Naive thymus-derived CD4-positive, alpha-beta T cell (primary cell): Measurements from ENCODE around the gene UBA6. TPM values are rescaled to one million over a fixed set of nuclear protein-coding genes. Genes with fewer than 3 reads are reported as not detected.
"Not testable (repeated sequence)": the region's sequence is repeated elsewhere in the genome, so short reads cannot be mapped to it uniquely, and the experiment has no call there.

Experiments
- ATAC-seq: fragments of 150-1000 bp; cut with Tn5 transposase; 2 replicates; pipeline ENCODE4 v1.10.0; 2021; ENCODE audit warnings: mild to moderate bottlenecking, moderate library complexity
- CTCF ChIA-PET: fragments of 350-600 bp; sonication (Branson Sonifier 250); formaldehyde crosslinking; loops from one replicate; lab custom pipeline; 2021; ENCODE audit warnings: antibody characterized with exemption; lab: Charles Lee
- POLR2A ChIA-PET: fragments of 350-600 bp; sonication (Branson Sonifier 250); formaldehyde crosslinking; loops from one replicate; lab custom pipeline; 2021; ENCODE audit warnings: antibody characterized with exemption, inconsistent platforms; lab: Charles Lee
- DNase-seq, 9 donors: peaks; one replicate each; pipeline versions ENCODE4 v3.0.0 to v3.0.0-alpha.2; 2020 to 2022; ENCODE audit warnings: mixed read lengths in 1 of 9
- H3K27ac ChIP-seq: one replicate; pipeline ENCODE4 v1.7.0; 2013; ENCODE audit warnings: mild to moderate bottlenecking, low read depth, low read length, moderate library complexity
- H3K27me3 ChIP-seq, 2 donors: one replicate each; pipeline ENCODE4 v1.7.0; 2013; ENCODE audit warnings: low read length in 2 of 2, mild to moderate bottlenecking in 2 of 2, moderate library complexity in 2 of 2; ENCODE audit not compliant: control insufficient read depth in 2 of 2, insufficient read depth in 2 of 2
- H3K36me3 ChIP-seq, 3 experiments: 1 replicate in 2 of 3; 2 replicates in 1 of 3; pipeline ENCODE4 v1.7.0; 2013; ENCODE audit warnings: low read length in 3 of 3, mild to moderate bottlenecking in 3 of 3, moderate library complexity in 1 of 3; ENCODE audit not compliant: insufficient read depth in 3 of 3, control insufficient read depth in 2 of 3
- H3K4me1 ChIP-seq, 2 donors: one replicate each; pipeline ENCODE4 v1.7.0; 2013; ENCODE audit warnings: low read length in 2 of 2, mild to moderate bottlenecking in 2 of 2, moderate library complexity in 1 of 2; ENCODE audit not compliant: control insufficient read depth in 2 of 2, insufficient read depth in 2 of 2
- H3K4me3 ChIP-seq: 2 replicates; pipeline ENCODE4 v1.7.0; 2013; ENCODE audit warnings: mild to moderate bottlenecking, low read length
- H3K9me3 ChIP-seq, 3 experiments: 1 replicate in 2 of 3; 2 replicates in 1 of 3; pipeline ENCODE4 v1.7.0; 2013; ENCODE audit warnings: low read length in 3 of 3; ENCODE audit not compliant: control insufficient read depth in 2 of 3
- H3K27ac Mint-ChIP-seq, 9 donors: one replicate each; pipeline ENCODE4 v1.8.0; 2020 to 2022; ENCODE audit warnings: mixed read lengths in 9 of 9, mild to moderate bottlenecking in 8 of 9, moderate library complexity in 5 of 9, inconsistent platforms in 2 of 9
- H3K27me3 Mint-ChIP-seq, 5 donors: one replicate each; pipeline ENCODE4 v1.8.0; 2021 to 2022; ENCODE audit warnings: mixed read lengths in 5 of 5, mild to moderate bottlenecking in 1 of 5
- H3K36me3 Mint-ChIP-seq, 5 donors: one replicate each; pipeline ENCODE4 v1.8.0; 2020 to 2022; ENCODE audit warnings: mixed read lengths in 5 of 5, mild to moderate bottlenecking in 3 of 5, inconsistent platforms in 1 of 5
- H3K4me1 Mint-ChIP-seq, 7 donors: one replicate each; pipeline ENCODE4 v1.8.0; 2020 to 2022; ENCODE audit warnings: mixed read lengths in 7 of 7, mild to moderate bottlenecking in 3 of 7, inconsistent platforms in 1 of 7
- H3K4me3 Mint-ChIP-seq, 10 donors: one replicate each; pipeline ENCODE4 v1.8.0; 2020 to 2022; ENCODE audit warnings: mild to moderate bottlenecking in 10 of 10, mixed read lengths in 10 of 10, moderate library complexity in 6 of 10, inconsistent platforms in 2 of 10
- H3K9me3 Mint-ChIP-seq, 11 donors: one replicate each; pipeline ENCODE4 v1.8.0; 2020 to 2022; ENCODE audit warnings: mixed read lengths in 11 of 11, mild to moderate bottlenecking in 4 of 11, inconsistent platforms in 1 of 11, moderate library complexity in 1 of 11
- intact Hi-C, 2 donors: fragments of 100-400 bp; cut with micrococcal nuclease; formaldehyde crosslinking; loops; one replicate each; pipeline ENCODE4 v1.15.1; 2023
- polyA plus RNA-seq, 2 donors: library from polyadenylated mRNA; unstranded; fragments of 300-500 nt; fragmentation: Illumina TruSeq; gene quantifications; one replicate each; pipeline ENCODE4 v1.2.3, GENCODE V29; 2021
- total RNA-seq, 6 experiments: library from RNA in 5 of 6; stranded (reverse) in 5 of 6; gene quantifications; 1 replicate in 5 of 6; 2 replicates in 1 of 6; pipeline ENCODE4 v1.2.3 and lab custom pipeline; 2021 to 2026

The UBA6 gene
- total and polyA plus RNA-seq, 7 experiments from 2014 or later = 14.9 to 84.4 (median 36.5) TPM

- intact Hi-C loops = no loop called here
- ChIA-PET POLR2A (no interaction called here), CTCF (no interaction called here)
- Mint-ChIP-seq H3K36me3 (peaks cover 0 to 17% (median 0%) of the 10 kb centered on the region in 5 donors), H3K9me3 (no peaks in the 10 kb centered on the region), H3K27ac (no peak overlapping the region), H3K4me3 (no peak overlapping the region), H3K27me3 (peaks cover 0 to 5% (median 0%) of the 10 kb centered on the region in 5 donors), H3K4me1 (peaks cover 0 to 16% (median 1%) of the 10 kb centered on the region in 7 donors)
- ATAC-seq (no peak), DNase-seq (no peak)
- H3K36me3 ChIP-seq = no peaks in the 10 kb centered on the region
- H3K4me3 ChIP-seq = no peak overlapping the region
- no peaks in the 10 kb centered on the region for H3K27me3 ChIP-seq
- no peaks in the 10 kb centered on the region for H3K9me3 ChIP-seq
- H3K27ac ChIP-seq = no peak overlapping the region
- no peaks in the 10 kb centered on the region for H3K4me1 ChIP-seq
Measured at GRCh38 chr4:67743194-67743593, 42.2 kb upstream of the UBA6 start.

- H3K9me3 ChIP-seq = no peaks in the 10 kb centered on the region
- intact Hi-C loops = no loop called here
- ChIA-PET POLR2A (no interaction called here), CTCF (interaction anchor here (0.5 kb wide), 1 partner anchor 36 kb away, joined by 4 read pairs; no protein-coding TSS in a partner anchor)
- H3K27ac Mint-ChIP-seq = no peak overlapping the region
- H3K27ac ChIP-seq = no peak overlapping the region
- peaks cover 0 to 7% (median 0%) of the 10 kb centered on the region in 7 donors for H3K4me1 Mint-ChIP-seq
- no peak overlapping the region for H3K4me3 Mint-ChIP-seq
- no peak for DNase-seq
- H3K36me3 Mint-ChIP-seq = peaks cover 6 to 20% (median 16%) of the 10 kb centered on the region in 5 donors
- no peaks in the 10 kb centered on the region for H3K4me1 ChIP-seq
- H3K27me3 Mint-ChIP-seq = peaks cover 0 to 5% (median 0%) of the 10 kb centered on the region in 5 donors
- no peaks in the 10 kb centered on the region for H3K36me3 ChIP-seq
- ATAC-seq = no peak
- H3K9me3 Mint-ChIP-seq = peaks cover 0 to 2% (median 0%) of the 10 kb centered on the region in 11 donors
- H3K4me3 ChIP-seq = no peak overlapping the region
- H3K27me3 ChIP-seq = no peaks in the 10 kb centered on the region
Measured at GRCh38 chr4:67736262-67736661, 35.3 kb upstream of the UBA6 start.

GRCh38 chr4:67735325-67735724 lies 34.4 kb upstream of the UBA6 start:
- peaks cover 0 to 2% (median 0%) of the 10 kb centered on the region in 11 donors for H3K9me3 Mint-ChIP-seq
- H3K27me3 ChIP-seq = no peaks in the 10 kb centered on the region
- H3K4me3 ChIP-seq = no peak overlapping the region
- POLR2A ChIA-PET = no interaction called here
- no peaks in the 10 kb centered on the region for H3K36me3 ChIP-seq
- no peaks in the 10 kb centered on the region for H3K9me3 ChIP-seq
- peaks cover 6 to 25% (median 21%) of the 10 kb centered on the region in 5 donors for H3K36me3 Mint-ChIP-seq
- peaks cover 0 to 2% (median 0%) of the 10 kb centered on the region in 5 donors for H3K27me3 Mint-ChIP-seq
- H3K4me3 Mint-ChIP-seq = no peak overlapping the region
- no peak overlapping the region for H3K27ac Mint-ChIP-seq
- no peak overlapping the region for H3K27ac ChIP-seq
- H3K4me1 Mint-ChIP-seq = peaks cover 0 to 7% (median 0%) of the 10 kb centered on the region in 7 donors
- intact Hi-C loops = no loop called here
- no peaks in the 10 kb centered on the region for H3K4me1 ChIP-seq
- DNase-seq (no peak), ATAC-seq (no peak)
- CTCF ChIA-PET = no interaction called here

DNA sequence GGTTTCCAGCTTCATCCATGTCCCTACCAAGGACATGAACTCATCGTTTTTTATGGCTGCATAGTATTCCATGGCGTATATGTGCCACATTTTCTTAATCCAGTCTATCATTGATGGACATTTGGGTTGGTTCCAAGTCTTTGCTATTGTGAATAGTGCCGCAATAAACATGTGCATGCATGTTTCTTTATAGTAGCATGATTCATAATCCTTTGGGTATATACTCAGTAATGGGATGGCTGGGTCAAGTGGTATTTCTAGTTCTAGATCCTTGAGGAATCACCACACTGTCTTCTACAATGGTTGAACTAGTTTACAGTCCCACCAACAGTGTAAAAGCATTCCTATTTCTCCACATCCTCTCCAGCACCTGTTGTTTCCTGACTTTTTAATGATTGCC lies 29.6 kb upstream of the UBA6 start:
- H3K36me3 ChIP-seq, H3K27ac Mint-ChIP-seq, intact Hi-C loops, H3K9me3 Mint-ChIP-seq, DNase-seq, ATAC-seq, H3K4me1 ChIP-seq, H3K9me3 ChIP-seq, H3K27me3 ChIP-seq, H3K4me3 Mint-ChIP-seq, CTCF ChIA-PET, H3K4me3 ChIP-seq, POLR2A ChIA-PET, H3K27me3 Mint-ChIP-seq, H3K27ac ChIP-seq: not testable (repeated sequence)
- H3K4me1 Mint-ChIP-seq = peaks cover 0 to 10% (median 0%) of the 10 kb centered on the region in 7 donors
- H3K36me3 Mint-ChIP-seq = peaks cover 17 to 47% (median 35%) of the 10 kb centered on the region in 5 donors

DNA sequence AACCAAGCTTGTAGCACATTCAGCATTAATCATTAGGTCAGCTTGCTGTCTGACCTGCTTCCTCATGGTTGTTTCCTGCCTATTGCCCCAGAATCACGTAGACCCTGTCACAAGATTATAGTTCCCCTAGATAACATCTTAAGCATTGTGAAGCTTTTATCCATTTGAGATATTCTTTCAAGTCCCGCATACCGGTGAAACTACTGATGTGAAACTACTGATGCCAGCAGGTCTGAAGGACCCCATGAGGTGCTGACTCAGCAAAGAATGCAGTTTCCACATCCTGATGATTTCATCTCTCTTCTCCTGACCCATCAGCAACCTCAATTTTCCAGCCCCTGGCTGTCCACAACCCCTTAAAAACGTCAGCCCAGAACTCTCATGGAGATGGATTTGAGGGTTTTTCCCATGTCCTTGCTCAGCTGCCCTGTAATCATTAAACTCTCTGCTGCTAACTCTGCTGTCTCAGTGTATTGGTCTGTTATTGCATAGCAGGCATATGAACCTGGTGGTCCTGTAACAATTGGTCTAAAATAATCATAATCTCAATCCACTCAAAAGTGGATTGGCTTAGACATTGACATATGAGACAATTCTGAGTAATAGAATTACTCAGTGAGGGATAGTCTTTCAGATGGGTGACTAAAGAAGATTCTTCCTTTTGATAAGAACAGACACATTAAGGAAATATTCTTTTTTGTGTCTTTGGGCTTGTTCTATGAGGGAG lies 26.3 kb upstream of the UBA6 start:
- H3K4me3 Mint-ChIP-seq = no peak overlapping the region
- no peak overlapping the region for H3K27ac ChIP-seq
- H3K27me3 Mint-ChIP-seq = no peaks in the 10 kb centered on the region
- DNase-seq = no peak
- H3K36me3 Mint-ChIP-seq = peaks cover 10 to 46% (median 27%) of the 10 kb centered on the region in 5 donors
- ATAC-seq = peak; percentile 29
- no peaks in the 10 kb centered on the region for H3K27me3 ChIP-seq
- H3K36me3 ChIP-seq = no peaks in the 10 kb centered on the region
- H3K9me3 Mint-ChIP-seq = peaks cover 0 to 10% (median 0%) of the 10 kb centered on the region in 11 donors
- no peaks in the 10 kb centered on the region for H3K4me1 ChIP-seq
- peak overlapping the region in 1 of 9 donors; percentile 53 for H3K27ac Mint-ChIP-seq
- peaks cover 0 to 10% (median 0%) of the 10 kb centered on the region in 7 donors for H3K4me1 Mint-ChIP-seq
- H3K9me3 ChIP-seq = no peaks in the 10 kb centered on the region
- H3K4me3 ChIP-seq = no peak overlapping the region
- intact Hi-C loops = no loop called here
- POLR2A ChIA-PET = interaction anchor here (0.6 kb wide), 1 partner anchor 22 kb away, joined by 3 read pairs; no protein-coding TSS in a partner anchor
- CTCF ChIA-PET = interaction anchor here (0.6 kb wide), 1 partner anchor 12 kb away, joined by 3 read pairs; no protein-coding TSS in a partner anchor

DNA sequence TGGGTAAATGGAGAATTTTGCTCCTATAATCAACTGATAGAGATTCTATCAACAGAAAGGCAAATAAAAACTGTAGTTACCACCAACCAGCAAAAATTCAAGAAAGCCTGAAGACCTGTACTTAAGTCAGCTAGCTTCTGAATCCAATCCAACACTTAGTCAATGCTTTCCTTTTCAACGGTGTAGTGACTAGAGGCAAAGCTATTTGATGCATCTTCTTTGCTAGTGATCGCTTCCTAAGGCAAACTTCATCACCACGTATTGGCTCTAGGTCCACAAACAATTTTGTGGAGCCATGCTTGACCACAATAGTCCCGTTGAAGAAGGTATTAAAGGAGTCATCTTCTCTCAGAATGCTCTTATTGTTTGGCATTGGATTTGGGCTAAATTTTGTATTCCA lies 25.0 kb upstream of the UBA6 start:
- intact Hi-C loops = no loop called here
- Mint-ChIP-seq H3K4me3 (no peak overlapping the region), H3K9me3 (peaks cover 0 to 11% (median 0%) of the 10 kb centered on the region in 11 donors), H3K4me1 (peaks cover 0 to 16% (median 0%) of the 10 kb centered on the region in 7 donors), H3K27me3 (no peaks in the 10 kb centered on the region), H3K36me3 (peaks cover 14 to 46% (median 23%) of the 10 kb centered on the region in 5 donors), H3K27ac (peak overlapping the region in 1 of 9 donors; percentile 28)
- Histone ChIP-seq H3K36me3 (peaks cover 0 to 5% (median 0%) of the 10 kb centered on the region in 3 experiments), H3K27ac (no peak overlapping the region), H3K9me3 (no peaks in the 10 kb centered on the region), H3K4me3 (no peak overlapping the region), H3K4me1 (no peaks in the 10 kb centered on the region), H3K27me3 (no peaks in the 10 kb centered on the region)
- ATAC-seq = no peak
- ChIA-PET CTCF (interaction anchor here (0.6 kb wide), 1 partner anchor 27 kb away, joined by 3 read pairs; no protein-coding TSS in a partner anchor), POLR2A (no interaction called here)
- DNase-seq = no peak
